ENCODE measurements around the gene SCRN1. TPM values are rescaled to one million over a fixed set of nuclear protein-coding genes. Genes with fewer than 3 reads are reported as not detected.
A peak's percentile ranks its signal among the peaks of the same experiment; 100 is the strongest.

The SCRN1 gene
- total and polyA plus RNA-seq, 2 of the 13 experiments (the other 11 are each of a cell fraction or from before 2014, with no cell fraction given) = 43.2 to 49.8 TPM

- no peak for TF ChIP-seq SRSF1 (optimal IDR thresholded peaks at IDR 0.05; ENCODE audit: low read depth, low read length)
- 0 out of 2 replicates have a peak, but pooled peaks have one; percentile 43 for TF ChIP-seq ZKSCAN8 (CRISPR knock-in tag; IDR thresholded peaks at IDR 0.05; ENCODE audit: borderline replicate concordance)
- peak; percentile 72 for TF ChIP-seq RXRA (CRISPR knock-in tag; IDR thresholded peaks at IDR 0.05)
- TF ChIP-seq ASH2L (IDR thresholded peaks at IDR 0.05; ENCODE audit: insufficient read length, low read depth, low read length) = peak; percentile 84
- no peak for TF ChIP-seq MAZ (IDR thresholded peaks at IDR 0.05; ENCODE audit: borderline replicate concordance, low read depth, low read length)
- TF ChIP-seq MAZ (CRISPR knock-in tag; IDR thresholded peaks at IDR 0.05; ENCODE audit: low read depth) = peak; percentile 40; the same call in 1 of the 2 replicates
- no peak for TF ChIP-seq CAMTA2 (CRISPR knock-in tag; IDR thresholded peaks at IDR 0.05; ENCODE audit: borderline replicate concordance)
- 0 out of 2 replicates have a peak, but pooled peaks have one; percentile 39 for TF ChIP-seq SMAD9 (CRISPR knock-in tag; IDR thresholded peaks at IDR 0.05)
- TF ChIP-seq, protein P1, sequence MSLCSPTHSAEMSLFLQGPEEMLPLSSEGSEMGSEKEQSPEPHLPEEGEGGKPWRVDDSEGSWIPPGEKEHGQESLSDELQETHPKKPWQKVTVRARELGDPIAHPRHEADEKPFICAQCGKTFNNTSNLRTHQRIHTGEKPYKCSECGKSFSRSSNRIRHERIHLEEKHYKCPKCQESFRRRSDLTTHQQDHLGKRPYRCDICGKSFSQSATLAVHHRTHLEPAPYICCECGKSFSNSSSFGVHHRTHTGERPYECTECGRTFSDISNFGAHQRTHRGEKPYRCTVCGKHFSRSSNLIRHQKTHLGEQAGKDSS (CRISPR knock-in tag; IDR thresholded peaks at IDR 0.05; ENCODE audit: borderline replicate concordance, low read depth) = no peak
- peak; percentile 34; the same call in 1 of the 2 replicates for TF ChIP-seq RXRB (CRISPR knock-in tag; IDR thresholded peaks at IDR 0.05; ENCODE audit: borderline replicate concordance)
- TF ChIP-seq ZMYM3 (CRISPR knock-in tag; IDR thresholded peaks at IDR 0.05) = peak; percentile 65; the same call in 1 of the 2 replicates
- no peak for TF ChIP-seq SNAPC4 (CRISPR knock-in tag; IDR thresholded peaks at IDR 0.05)
- no peak for TF ChIP-seq MLXIP (CRISPR knock-in tag; IDR thresholded peaks at IDR 0.05; ENCODE audit: borderline replicate concordance)
- no peak for TF ChIP-seq ZMYM2 (CRISPR knock-in tag; IDR thresholded peaks at IDR 0.05)
- TF ChIP-seq XRCC5 (optimal IDR thresholded peaks at IDR 0.05; ENCODE audit: low read length) = peak; percentile 94
- no peak for TF ChIP-seq ZNF703 (CRISPR knock-in tag; IDR thresholded peaks at IDR 0.05; ENCODE audit: borderline replicate concordance)
- no peak for TF ChIP-seq ZNF513 (CRISPR knock-in tag; conservative IDR thresholded peaks at IDR 0.05)
Observed at GRCh38 chr7:30026229-30027064, 36.8 kb upstream of the SCRN1 start, which contains the start of gene FKBP14 (continued).

Measured in HepG2 (cell line).